ENCODE results near the gene CD2AP.
"Not testable (repeated sequence)": the region's sequence is repeated elsewhere in the genome, so short reads cannot be mapped to it uniquely, and the experiment has no call there.

Gene CD2AP

DNA sequence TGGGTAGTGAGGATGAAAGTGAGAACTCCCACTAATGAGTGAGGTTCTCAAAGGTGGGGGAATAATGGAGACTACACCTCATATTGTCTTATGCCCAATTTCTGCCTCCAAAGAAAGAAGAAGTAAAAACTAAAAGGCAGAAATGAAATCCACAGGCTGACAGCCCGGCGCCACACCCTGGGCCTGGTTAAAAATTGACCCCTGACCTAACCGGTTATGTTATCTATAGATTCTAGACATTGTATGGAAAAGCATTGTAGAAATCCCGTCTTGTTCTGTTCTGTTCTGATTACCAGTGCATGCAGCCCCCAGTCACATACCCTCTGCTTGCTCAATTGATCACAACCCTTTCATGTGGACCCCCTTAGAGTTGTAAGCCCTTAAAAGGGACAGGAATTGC lies 170.0 kb downstream of the CD2AP start:
- not testable (repeated sequence) for DNase-seq

DNA sequence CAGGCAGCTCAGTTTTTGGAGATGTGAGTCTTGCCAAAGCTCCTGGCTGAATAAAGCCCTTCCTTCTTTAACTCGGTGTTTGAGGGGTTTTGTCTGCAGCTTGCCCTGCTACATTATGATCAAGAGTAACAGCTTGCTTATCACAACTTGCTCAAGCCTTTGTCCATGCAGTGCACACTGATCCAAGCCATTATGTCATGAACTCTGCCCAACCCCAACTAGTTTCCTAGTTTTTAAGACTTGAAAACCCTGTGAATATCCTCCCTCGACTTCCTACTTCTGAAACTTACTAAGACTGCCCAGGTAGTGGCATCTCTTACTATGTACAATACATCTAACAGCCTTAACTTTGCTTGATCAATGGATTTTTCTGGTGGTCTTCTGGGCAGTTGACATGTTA lies 170.4 kb downstream of the CD2AP start:
- DNase-seq = no peak

DNA sequence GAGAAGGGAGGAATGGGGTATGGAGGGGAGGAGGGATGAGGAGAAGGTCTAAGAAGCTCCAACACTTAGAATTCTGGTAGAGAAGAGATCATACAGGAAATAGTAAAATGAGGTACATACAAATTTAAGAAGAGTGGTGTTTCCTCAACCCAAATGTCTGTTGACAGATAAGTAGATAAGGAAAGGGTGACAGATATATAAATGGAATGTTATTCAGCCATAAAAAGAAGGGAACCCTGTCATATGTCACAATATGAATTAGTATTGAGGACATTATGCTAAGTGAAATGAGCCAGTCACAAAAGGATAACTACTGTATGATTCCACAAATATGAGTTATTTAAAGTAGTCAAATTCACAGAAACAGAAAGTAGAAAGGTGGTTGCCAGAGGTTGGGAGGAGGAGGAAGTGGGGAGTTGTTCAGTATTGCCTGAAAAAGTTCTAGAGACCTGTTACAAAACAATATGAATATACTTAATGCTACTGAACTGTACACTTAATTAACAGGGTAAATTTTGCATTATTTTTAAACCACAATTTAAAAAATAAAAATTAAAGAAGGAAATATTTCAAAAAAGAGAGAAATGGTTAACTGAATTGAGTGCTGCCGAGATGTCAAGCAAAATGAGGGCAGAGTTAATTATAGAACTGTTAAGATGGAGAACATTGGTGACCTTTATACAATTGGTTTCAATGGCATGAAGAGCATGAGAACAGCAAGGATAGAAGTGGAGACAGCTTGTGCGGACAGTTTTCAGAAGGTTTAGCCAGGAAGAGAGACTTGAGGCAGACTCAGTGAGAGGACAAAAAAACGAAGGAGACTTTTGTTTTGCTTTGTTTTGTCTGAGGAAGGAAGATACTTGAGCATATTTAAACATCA lies 173.2 kb downstream of the CD2AP start:
- DNase-seq = no peak

DNA sequence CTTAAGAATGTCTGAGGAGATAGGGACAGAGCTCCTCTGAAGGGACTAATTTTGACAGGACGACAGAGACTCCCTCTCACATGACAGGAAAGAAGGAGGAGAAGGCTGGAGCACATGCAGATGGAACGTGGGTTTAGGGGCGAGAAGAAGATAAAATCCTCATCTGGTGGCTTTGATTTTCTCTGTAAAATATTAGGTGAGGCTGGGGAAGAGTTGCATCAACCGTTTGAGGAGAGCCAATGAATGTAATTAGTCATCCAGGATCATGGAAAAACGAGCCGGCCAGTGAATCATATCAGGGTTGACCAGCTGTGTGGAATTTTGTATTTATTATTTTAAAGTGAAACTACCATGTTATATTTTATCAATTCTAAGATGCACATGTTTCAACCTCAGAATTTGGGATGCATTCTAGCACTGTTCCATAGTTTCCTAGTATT lies 173.9 kb downstream of the CD2AP start:
- no peak for DNase-seq

DNA sequence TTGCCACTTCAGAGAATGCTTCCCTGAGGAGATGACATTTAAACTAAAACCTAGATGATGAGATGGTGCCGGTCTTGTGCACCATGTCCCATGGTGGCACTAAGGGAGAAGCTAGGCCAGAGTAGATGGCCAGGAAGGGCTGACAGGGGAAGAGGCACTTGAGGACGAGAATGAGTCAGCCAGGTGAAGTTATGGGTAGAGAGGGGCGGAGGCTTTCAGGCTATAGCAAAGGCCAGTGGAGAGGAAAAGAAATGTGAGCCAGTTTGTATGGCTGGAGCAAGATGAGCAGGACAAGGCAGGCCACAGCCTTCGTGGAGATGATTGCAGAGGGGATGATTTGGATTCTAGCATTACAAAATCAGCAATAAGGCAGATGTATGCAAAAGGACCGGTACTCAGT lies 176.1 kb downstream of the CD2AP start:
- DNase-seq = no peak

DNA sequence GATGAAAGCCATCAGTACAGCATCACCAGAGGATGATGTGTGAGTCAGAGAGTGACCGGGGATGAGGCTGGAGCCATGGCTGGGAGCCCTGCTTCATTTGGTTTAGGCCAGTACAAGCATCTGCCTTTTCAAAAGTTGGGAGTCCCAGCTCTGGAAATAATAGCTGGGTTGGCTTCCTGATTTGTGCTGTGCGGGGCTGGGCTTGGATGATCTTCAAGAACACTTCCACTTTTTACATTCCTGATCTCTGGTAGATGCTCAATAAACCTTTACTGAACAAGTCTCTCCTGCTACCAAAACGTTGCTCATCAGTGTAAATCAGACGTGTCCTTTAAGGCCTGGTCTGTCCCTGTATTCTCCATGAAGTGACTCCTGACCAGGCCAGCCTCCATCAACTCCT lies 176.7 kb downstream of the CD2AP start:
- DNase-seq = no peak

DNA sequence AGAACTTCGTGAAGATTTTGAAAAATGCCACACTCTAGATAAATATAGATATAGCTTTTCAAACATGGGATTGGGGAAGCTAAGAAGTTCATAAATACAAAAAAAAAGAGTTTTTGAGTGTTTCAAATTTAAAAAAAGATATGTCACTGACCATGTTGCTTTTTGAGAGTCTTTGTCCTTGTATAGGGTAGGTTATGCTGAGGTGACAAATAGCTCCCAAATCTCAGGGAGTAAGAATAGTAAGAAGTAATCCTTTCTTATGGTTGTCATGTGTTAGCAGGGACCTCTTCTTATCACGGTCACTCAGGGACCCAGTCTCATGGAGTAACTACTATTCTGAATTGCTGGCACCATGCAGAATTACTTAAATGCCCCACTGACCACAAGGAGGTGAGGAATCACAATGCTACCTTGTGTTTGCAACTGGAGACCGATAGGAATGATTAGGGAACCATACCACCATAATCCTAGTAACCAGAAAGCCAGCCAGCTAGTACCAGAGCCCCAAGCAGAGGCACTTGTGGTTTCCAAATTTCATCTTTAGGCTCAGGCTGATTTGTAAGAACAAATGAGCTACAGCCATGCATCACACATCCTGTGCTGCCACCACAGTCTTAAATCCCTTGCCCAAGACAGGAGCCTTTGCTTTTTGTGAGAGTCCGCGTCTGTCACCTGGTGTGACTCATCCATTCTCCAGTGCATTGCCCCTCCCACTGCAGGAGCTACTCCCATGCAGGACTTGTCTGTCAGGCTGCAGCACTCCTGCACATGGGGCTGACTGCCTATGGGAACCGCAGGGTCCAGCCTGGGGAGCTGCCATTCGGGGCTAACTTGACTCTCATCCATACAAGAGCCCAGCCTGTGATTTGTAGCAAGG lies 178.4 kb downstream of the CD2AP start:
- peak; percentile 66 for DNase-seq

DNA sequence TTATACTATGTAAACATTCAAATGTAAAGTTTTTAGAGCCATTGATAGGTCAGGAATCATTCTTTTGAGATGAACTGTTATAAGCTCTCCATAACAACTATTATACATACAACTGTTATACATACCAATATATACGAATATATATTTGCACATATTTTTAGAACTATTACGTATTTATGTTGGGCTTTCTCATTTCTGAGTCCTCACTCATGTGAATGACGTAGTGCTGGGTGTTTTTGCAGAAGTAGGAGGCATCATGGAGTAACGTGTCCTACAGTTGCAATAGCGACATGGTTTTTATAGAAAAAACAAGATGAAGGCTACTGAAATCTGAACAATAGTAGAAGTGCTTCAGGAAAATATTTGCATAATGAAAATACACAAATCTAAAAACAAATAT lies 184.4 kb downstream of the CD2AP start:
- DNase-seq = no peak

DNA sequence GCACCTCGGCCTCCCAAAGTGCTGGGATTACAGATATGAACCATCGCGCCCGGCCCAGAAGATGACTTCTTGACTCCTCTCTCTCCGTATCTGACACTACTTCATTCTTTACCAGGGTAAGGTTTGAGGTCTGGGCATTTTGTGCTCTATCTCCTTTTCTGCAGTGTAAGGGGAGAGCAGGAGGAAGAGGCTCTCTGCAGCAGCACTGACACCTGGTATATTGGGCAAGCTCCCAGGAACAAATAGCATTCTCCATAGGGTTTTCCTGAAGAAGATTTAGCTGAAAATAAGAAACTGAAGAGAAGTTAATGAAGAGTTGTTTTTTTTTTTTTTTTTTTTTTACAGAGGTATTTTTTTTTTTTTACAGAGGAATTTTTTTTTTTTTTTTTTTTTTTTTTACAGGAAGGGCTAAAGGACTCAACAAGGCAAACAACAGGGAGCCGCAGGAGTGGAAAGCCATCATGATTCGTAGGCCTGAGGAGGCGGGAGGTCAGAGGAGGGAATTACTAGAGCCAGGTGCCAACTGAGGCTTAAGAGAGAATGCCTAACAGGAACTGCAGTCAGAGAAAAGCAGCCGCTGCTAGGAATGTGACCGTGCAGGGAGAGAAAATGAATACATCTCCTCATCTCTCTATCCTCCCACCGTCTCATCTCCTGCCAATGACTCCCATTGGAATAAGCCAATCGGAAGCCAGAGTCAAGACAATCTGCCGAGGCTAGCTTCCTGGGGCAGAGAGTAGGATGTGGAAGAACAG lies 186.1 kb downstream of the CD2AP start:
- DNase-seq = no peak

DNA sequence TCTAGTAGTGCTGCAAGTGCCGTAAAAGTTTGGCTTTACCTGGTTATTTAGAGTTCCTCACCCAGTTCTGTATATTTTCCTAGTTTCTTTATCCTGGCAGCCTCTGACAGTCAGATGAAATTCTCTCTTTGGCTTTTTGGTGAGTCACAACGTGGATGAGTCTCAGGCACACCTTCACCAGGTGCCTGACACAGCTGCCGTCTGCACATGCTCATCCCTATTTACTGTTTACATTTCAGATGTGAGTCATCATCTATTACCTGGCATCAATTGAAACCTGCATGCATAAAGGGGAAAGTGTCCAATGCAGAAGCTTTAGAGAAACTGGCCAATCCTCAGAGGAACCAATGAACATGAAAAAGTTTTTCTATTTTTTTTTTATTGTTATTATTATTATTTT lies 187.5 kb downstream of the CD2AP start:
- no peak for DNase-seq

DNA sequence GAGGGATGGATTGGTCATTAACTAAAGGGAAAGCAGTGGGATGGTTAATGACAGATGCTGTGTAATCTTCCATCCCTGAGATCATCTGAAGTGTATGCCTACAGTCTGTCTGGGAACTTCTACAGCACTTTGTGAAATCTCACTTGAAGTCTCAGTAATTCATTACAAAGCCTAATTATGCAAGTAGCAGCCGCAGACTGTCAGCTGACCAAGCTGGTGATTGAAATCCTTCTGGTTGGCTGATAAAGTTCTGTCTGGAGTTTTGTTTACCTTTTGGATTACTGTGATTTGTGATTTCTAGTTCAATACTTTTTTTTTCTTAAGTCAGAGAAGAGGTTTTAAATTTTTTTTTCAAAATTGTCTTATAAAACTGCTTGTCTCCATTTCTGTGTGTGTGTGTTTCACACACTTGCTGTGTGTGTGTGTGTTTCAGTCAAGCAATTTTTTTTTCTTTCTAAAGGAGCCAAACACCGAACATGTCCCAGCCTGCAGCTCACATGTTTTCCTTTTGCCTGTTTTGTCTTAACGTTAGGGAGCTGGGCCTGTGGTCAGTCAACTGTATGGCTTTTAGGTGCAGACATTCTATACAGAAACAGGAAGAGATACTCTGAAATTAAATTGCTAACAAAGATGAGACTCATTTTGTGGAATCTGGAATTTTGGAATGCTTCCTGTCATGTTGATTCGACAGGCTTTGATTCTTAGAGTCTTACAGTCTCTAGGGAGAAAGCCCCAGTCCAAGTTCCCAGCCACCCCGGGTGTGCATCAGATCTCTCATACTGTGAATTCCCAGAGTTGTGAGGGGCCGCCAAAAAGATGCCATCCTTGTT lies 192.3 kb downstream of the CD2AP start:
- DNase-seq = no peak

DNA sequence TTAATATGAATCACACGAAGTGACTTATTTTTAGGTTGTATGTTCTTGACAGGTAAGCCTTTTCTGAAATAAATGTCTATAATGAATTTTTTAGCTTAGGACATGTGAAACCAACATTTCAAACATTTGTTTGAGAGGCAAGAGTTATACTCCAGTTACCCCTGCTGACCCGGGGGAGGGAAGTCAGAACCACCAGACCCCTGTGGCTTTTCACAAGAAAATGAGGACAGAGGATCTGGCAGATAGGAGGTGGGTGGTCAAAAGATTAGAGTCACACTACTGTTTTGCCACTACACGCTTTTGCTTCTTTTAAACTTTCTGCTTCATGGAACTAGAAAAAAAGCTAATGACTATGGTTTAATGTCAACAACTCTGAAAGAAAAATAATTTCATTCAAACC lies 193.3 kb downstream of the CD2AP start:
- DNase-seq = no peak

DNA sequence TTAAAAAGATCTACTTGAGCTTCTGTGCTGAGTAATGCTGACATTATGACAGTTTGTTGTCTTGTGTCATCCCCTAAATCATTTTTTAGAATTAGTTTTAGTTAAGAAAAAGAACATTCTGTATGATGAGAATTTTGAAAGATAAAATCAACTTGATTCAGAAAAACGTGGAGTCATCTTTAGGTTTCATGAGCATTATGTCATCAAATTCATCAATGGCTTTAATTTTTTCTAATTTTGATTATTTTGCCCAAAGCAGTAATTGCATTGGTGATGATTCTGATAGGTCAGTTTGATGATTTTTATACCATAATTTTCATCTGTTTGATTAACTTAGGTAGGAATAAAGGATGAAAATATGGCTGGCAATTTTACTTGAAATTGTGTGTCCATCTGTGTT lies 194.2 kb downstream of the CD2AP start:
- no peak for DNase-seq

DNA sequence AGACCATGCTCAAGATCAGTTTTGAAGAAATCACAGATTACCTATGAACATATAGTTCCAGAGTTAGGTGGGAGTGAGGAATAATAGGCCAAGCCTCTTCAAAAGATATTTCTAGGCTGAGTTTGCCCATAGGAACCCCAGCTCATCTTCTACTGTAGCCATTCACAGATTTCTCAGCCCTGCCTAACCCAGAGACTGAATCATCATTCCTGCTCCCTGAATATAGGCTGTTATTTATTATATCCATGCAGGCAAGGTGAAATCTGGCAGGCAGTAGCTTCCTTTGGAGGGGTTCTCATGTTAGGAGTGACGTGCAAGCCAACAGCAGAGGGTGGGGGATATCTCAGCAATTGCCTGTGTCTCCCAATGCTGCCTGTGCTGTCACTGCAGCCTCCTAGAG lies 195.2 kb downstream of the CD2AP start:
- DNase-seq = no peak

DNA sequence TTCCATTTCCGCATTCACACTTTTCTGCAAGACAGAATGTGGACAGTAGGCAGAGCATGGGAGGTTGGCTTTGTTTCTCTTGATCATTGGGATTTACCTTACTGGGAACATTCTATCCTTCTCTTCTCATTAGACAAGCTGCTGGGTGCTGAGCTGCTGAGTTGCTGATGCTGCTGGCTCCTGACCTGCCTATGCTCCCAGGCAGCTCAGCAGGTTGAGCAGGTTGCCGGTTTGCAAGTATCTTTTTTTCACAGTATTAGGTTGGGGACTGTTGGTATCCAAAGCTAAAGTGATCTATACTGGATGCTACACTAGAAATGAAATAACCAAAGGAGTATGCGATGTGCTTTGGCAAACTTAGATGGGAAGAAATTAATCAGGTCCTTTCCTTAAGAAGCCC lies 197.1 kb downstream of the CD2AP start:
- DNase-seq = no peak
